HUES48 (cell line): ENCODE data around the gene BBS9.
A peak's percentile ranks its signal among the peaks of the same experiment; 100 is the strongest.

Experiments
- H3K27ac ChIP-seq: one replicate; pipeline ENCODE4 v1.7.0; 2013; ENCODE audit warnings: low read depth, low read length, inconsistent platforms
- H3K27me3 ChIP-seq: 2 replicates; pipeline ENCODE4 v1.6.1; 2013; ENCODE audit warnings: mild to moderate bottlenecking, low read length; ENCODE audit not compliant: control insufficient read depth, insufficient read depth
- H3K36me3 ChIP-seq: 2 replicates; pipeline ENCODE4 v1.6.1; 2013; ENCODE audit warnings: low read length; ENCODE audit not compliant: control insufficient read depth, insufficient read depth
- H3K4me1 ChIP-seq: 2 replicates; pipeline ENCODE4 v1.6.1; 2013; ENCODE audit warnings: mild to moderate bottlenecking, low read length; ENCODE audit not compliant: control insufficient read depth, insufficient read depth
- H3K4me3 ChIP-seq: 2 replicates; pipeline ENCODE4 v1.5.1; 2013; ENCODE audit warnings: mild to moderate bottlenecking, low read depth, low read length
- H3K9ac ChIP-seq: 2 replicates; pipeline ENCODE4 v1.6.1; 2013; ENCODE audit warnings: mild to moderate bottlenecking, low read depth, low read length, moderate library complexity
- H3K9me3 ChIP-seq: 2 replicates; pipeline ENCODE4 v1.6.1; 2013; ENCODE audit warnings: low read length; ENCODE audit not compliant: control insufficient read depth, insufficient read depth

The BBS9 gene

GRCh38 chr7:33486633-33487032 lies 357.3 kb downstream of the BBS9 start:
- Histone ChIP-seq H3K27ac (no peak overlapping the region), H3K9ac (no peak overlapping the region), H3K9me3 (no peaks in the 10 kb centered on the region), H3K4me1 (peaks cover 10% of the 10 kb centered on the region), H3K27me3 (no peaks in the 10 kb centered on the region), H3K36me3 (no peaks in the 10 kb centered on the region), H3K4me3 (no peak overlapping the region)

GRCh38 chr7:33487998-33488682 lies 358.8 kb downstream of the BBS9 start:
- no peaks in the 10 kb centered on the region for H3K36me3 ChIP-seq
- no peaks in the 10 kb centered on the region for H3K27me3 ChIP-seq
- H3K9ac ChIP-seq = no peak overlapping the region
- H3K9me3 ChIP-seq = no peaks in the 10 kb centered on the region
- no peak overlapping the region for H3K27ac ChIP-seq
- H3K4me1 ChIP-seq = peaks cover 22% of the 10 kb centered on the region
- H3K4me3 ChIP-seq = no peak overlapping the region

GRCh38 chr7:33494474-33494873 lies 365.1 kb downstream of the BBS9 start:
- peak overlapping the region; percentile 18; the same call in 1 of the 2 replicates for H3K4me3 ChIP-seq
- no peak overlapping the region for H3K9ac ChIP-seq
- H3K27ac ChIP-seq = peak overlapping the region; percentile 78
- H3K9me3 ChIP-seq = no peaks in the 10 kb centered on the region
- no peaks in the 10 kb centered on the region for H3K36me3 ChIP-seq
- no peaks in the 10 kb centered on the region for H3K27me3 ChIP-seq
- H3K4me1 ChIP-seq = peaks cover 52% of the 10 kb centered on the region

GRCh38 chr7:33495207-33495606 lies 365.8 kb downstream of the BBS9 start:
- no peaks in the 10 kb centered on the region for H3K27me3 ChIP-seq
- H3K9me3 ChIP-seq = no peaks in the 10 kb centered on the region

GRCh38 chr7:33497051-33497450 lies 367.7 kb downstream of the BBS9 start:
- Histone ChIP-seq H3K9me3 (no peaks in the 10 kb centered on the region), H3K27ac (no peak overlapping the region), H3K36me3 (no peaks in the 10 kb centered on the region), H3K27me3 (no peaks in the 10 kb centered on the region), H3K4me3 (no peak overlapping the region), H3K4me1 (peaks cover 45% of the 10 kb centered on the region), H3K9ac (no peak overlapping the region)

More at GRCh38 chr7:33495207-33495606, 365.8 kb downstream of the BBS9 start:
- Histone ChIP-seq H3K4me1 (peaks cover 52% of the 10 kb centered on the region), H3K9ac (no peak overlapping the region), H3K27ac (peak overlapping the region; percentile 74), H3K36me3 (no peaks in the 10 kb centered on the region), H3K4me3 (no peak overlapping the region)

GRCh38 chr7:33500703-33501701 lies 371.6 kb downstream of the BBS9 start:
- Histone ChIP-seq H3K27ac (no peak overlapping the region), H3K4me1 (peaks cover 13% of the 10 kb centered on the region; the same call in 1 of the 2 replicates), H3K4me3 (no peak overlapping the region), H3K36me3 (no peaks in the 10 kb centered on the region), H3K27me3 (no peaks in the 10 kb centered on the region), H3K9me3 (no peaks in the 10 kb centered on the region), H3K9ac (no peak overlapping the region)

GRCh38 chr7:33503014-33503413 lies 373.6 kb downstream of the BBS9 start:
- Histone ChIP-seq H3K36me3 (no peaks in the 10 kb centered on the region), H3K4me3 (no peak overlapping the region), H3K27ac (no peak overlapping the region), H3K9ac (no peak overlapping the region), H3K27me3 (no peaks in the 10 kb centered on the region), H3K4me1 (peaks cover 4% of the 10 kb centered on the region; the same call in 1 of the 2 replicates), H3K9me3 (no peaks in the 10 kb centered on the region)

GRCh38 chr7:33503736-33504135 lies 374.4 kb downstream of the BBS9 start:
- no peaks in the 10 kb centered on the region for H3K36me3 ChIP-seq
- peaks cover 4% of the 10 kb centered on the region; the same call in 1 of the 2 replicates for H3K4me1 ChIP-seq
- no peak overlapping the region for H3K4me3 ChIP-seq
- no peak overlapping the region for H3K9ac ChIP-seq
- no peak overlapping the region for H3K27ac ChIP-seq
- no peaks in the 10 kb centered on the region for H3K9me3 ChIP-seq
- no peaks in the 10 kb centered on the region for H3K27me3 ChIP-seq

GRCh38 chr7:33504266-33504665 lies 374.9 kb downstream of the BBS9 start:
- Histone ChIP-seq H3K9me3 (no peaks in the 10 kb centered on the region), H3K36me3 (no peaks in the 10 kb centered on the region), H3K4me3 (no peak overlapping the region), H3K27ac (no peak overlapping the region), H3K9ac (no peak overlapping the region), H3K4me1 (peaks cover 4% of the 10 kb centered on the region; the same call in 1 of the 2 replicates), H3K27me3 (no peaks in the 10 kb centered on the region)

- no peaks in the 10 kb centered on the region for H3K9me3 ChIP-seq
- no peak overlapping the region for H3K9ac ChIP-seq
- no peak overlapping the region for H3K27ac ChIP-seq
- no peaks in the 10 kb centered on the region for H3K27me3 ChIP-seq
- no peak overlapping the region for H3K4me3 ChIP-seq
- H3K36me3 ChIP-seq = no peaks in the 10 kb centered on the region
- no peaks in the 10 kb centered on the region for H3K4me1 ChIP-seq
These were observed 379.8 kb downstream of the BBS9 start for GRCh38 chr7:33509206-33509605.

GRCh38 chr7:33511778-33512177 lies 382.4 kb downstream of the BBS9 start:
- H3K9me3 ChIP-seq = no peaks in the 10 kb centered on the region
- H3K27me3 ChIP-seq = no peaks in the 10 kb centered on the region
- no peaks in the 10 kb centered on the region for H3K36me3 ChIP-seq
- no peak overlapping the region for H3K4me3 ChIP-seq
- no peaks in the 10 kb centered on the region for H3K4me1 ChIP-seq
- H3K27ac ChIP-seq = no peak overlapping the region
- no peak overlapping the region for H3K9ac ChIP-seq
